ENCODE measurements around the gene ADCY9.

GRCh38 chr16:4062212-4062802 is 53.9 kb downstream of the ADCY9 start:
- no peak for TF ChIP-seq CTCF (IDR thresholded peaks at IDR 0.05)
- TF ChIP-seq EP300 (IDR thresholded peaks at IDR 0.05): no peak

All from tibial nerve (tissue), 4 donors.